Uterus (tissue), 4 donors: Measurements from ENCODE around the gene GTSE1. TPM values are rescaled to one million over a fixed set of nuclear protein-coding genes. Genes with fewer than 3 reads are reported as not detected.

Experiments
- DNase-seq, 2 donors: peaks; one replicate each; pipeline ENCODE4 v3.0.0-alpha.2; 2019 to 2020
- H3K27ac ChIP-seq, 2 donors: fragments of 200-600 bp; sonication (generic); 1 replicate in 1 of 2; 2 replicates in 1 of 2; pipeline ENCODE4 v1.5.1; 2016 to 2018
- H3K27me3 ChIP-seq, 2 donors: fragments of 200-600 bp; sonication (generic); one replicate each; pipeline ENCODE4 v1.5.1; 2018 to 2019; ENCODE audit warnings: control low read depth in 1 of 2
- H3K36me3 ChIP-seq, 2 donors: fragments of 200-600 bp; sonication (generic); one replicate each; pipeline ENCODE4 v1.5.1; 2019; ENCODE audit warnings: control low read depth in 1 of 2
- H3K4me1 ChIP-seq, 2 donors: fragments of 200-600 bp; sonication (generic); one replicate each; pipeline ENCODE4 v1.5.1; 2018 to 2019; ENCODE audit warnings: control low read depth in 1 of 2
- H3K4me3 ChIP-seq, 2 donors: fragments of 200-600 bp; sonication (generic); 1 replicate in 1 of 2; 2 replicates in 1 of 2; pipeline ENCODE4 v1.5.1; 2018 to 2019; ENCODE audit warnings: mild to moderate bottlenecking in 1 of 2
- H3K9me3 ChIP-seq, 2 donors: fragments of 200-600 bp; sonication (generic); one replicate each; pipeline ENCODE4 v1.5.1; 2019; ENCODE audit warnings: control low read depth in 1 of 2
- POLR2A ChIP-seq, 2 donors: fragments of 450-650 bp; IDR thresholded peaks; one replicate each; pipeline ENCODE4 v1.6.1; 2016; ENCODE audit warnings: antibody characterized with exemption in 2 of 2, mild to moderate bottlenecking in 1 of 2, moderate library complexity in 1 of 2
- intact Hi-C: fragments of 100-400 bp; cut with DNase I; formaldehyde crosslinking; loops from one replicate; pipeline ENCODE4 v1.15.1; 2023; ENCODE audit warnings: low total_unique reads
- total RNA-seq, 4 donors: library from RNA; depleted of rRNA in 3 of 4; stranded (reverse); fragments of >200 nt in 3 of 4; gene quantifications; one replicate each; pipeline versions ENCODE4 v1.1.0 to v1.2.4, GENCODE V29; 2014 to 2023
- TF ChIP-seq, protein P1 (sequence below), 4 experiments: fragments of 200-600 bp in 2 of 4; fragments of 450-650 bp in 2 of 4; sonication (generic) in 2 of 4; IDR thresholded peaks; one replicate each; pipeline ENCODE4 v1.5.1; 2016 to 2019; ENCODE audit warnings: antibody characterized with exemption in 4 of 4, mild to moderate bottlenecking in 2 of 4, moderate library complexity in 1 of 4
- donor health status: DM: yes; HTN: yes; CAD: no.

GTSE1 gene
- total RNA-seq, 4 donors from 2014 or later, result 0.21 to 6.9 TPM; not detected in 2

DNA sequence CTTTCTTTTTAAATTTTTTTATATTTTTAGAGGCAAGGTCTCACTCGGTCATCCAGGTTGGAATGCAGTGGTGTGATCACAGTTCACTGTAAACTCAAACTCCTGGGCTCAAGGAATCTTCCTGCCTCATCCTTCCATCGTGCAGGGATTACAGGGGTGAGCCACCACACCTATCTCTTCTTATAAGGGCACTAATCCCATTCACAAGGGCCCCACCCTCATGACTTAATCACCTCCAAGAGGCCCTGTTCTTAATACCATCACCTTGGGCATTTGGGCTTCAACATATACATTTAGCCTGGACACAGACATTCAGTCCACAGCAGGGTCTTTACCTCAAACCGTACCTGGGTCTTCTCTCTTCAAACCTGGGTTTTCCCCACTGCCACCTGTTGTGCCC lies 4.5 kb upstream of the GTSE1 start:
- intact Hi-C loops, result no loop called here
- H3K4me1 ChIP-seq, result peaks cover 0 to 9% of the 10 kb centered on the region in 2 donors
- no peaks in the 10 kb centered on the region for H3K27me3 ChIP-seq
- no peak overlapping the region for H3K27ac ChIP-seq
- H3K9me3 ChIP-seq, result no peaks in the 10 kb centered on the region
- no peak for TF ChIP-seq POLR2A (IDR thresholded peaks at IDR 0.05)
- TF ChIP-seq, protein P1, sequence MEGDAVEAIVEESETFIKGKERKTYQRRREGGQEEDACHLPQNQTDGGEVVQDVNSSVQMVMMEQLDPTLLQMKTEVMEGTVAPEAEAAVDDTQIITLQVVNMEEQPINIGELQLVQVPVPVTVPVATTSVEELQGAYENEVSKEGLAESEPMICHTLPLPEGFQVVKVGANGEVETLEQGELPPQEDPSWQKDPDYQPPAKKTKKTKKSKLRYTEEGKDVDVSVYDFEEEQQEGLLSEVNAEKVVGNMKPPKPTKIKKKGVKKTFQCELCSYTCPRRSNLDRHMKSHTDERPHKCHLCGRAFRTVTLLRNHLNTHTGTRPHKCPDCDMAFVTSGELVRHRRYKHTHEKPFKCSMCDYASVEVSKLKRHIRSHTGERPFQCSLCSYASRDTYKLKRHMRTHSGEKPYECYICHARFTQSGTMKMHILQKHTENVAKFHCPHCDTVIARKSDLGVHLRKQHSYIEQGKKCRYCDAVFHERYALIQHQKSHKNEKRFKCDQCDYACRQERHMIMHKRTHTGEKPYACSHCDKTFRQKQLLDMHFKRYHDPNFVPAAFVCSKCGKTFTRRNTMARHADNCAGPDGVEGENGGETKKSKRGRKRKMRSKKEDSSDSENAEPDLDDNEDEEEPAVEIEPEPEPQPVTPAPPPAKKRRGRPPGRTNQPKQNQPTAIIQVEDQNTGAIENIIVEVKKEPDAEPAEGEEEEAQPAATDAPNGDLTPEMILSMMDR (IDR thresholded peaks at IDR 0.05), result no peak
- no peaks in the 10 kb centered on the region for H3K36me3 ChIP-seq
- no peak for DNase-seq
- no peak overlapping the region for H3K4me3 ChIP-seq

DNA sequence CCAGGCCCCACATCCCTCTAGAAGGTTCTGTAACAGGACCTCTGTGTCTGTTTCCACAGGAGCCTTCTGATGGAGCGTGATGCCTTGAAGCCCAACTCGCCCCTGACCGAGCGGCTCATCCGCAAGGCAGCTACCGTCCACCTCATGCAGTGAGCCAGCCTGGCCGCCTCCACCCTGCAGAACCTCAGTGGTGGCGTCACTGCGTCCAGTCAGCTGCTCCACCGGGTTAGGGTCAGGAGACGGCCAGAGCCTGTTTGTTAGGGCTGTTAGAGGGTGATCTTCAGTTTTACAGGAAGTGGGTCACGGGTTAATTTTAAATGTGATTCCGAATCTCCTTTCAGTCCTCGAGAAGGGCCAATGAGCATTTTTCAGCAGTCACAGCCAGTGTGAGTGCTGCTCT lies 3.9 kb upstream of the GTSE1 start:
- intact Hi-C loops, result no loop called here
- no peaks in the 10 kb centered on the region for H3K36me3 ChIP-seq
- H3K27me3 ChIP-seq, result no peaks in the 10 kb centered on the region
- no peak for DNase-seq
- H3K4me1 ChIP-seq, result peaks cover 0 to 10% of the 10 kb centered on the region in 2 donors
- H3K27ac ChIP-seq, result no peak overlapping the region
- no peak overlapping the region for H3K4me3 ChIP-seq
- H3K9me3 ChIP-seq, result no peaks in the 10 kb centered on the region
- no peak for TF ChIP-seq POLR2A (IDR thresholded peaks at IDR 0.05)
- TF ChIP-seq, protein P1 (IDR thresholded peaks at IDR 0.05), result no peak

DNA sequence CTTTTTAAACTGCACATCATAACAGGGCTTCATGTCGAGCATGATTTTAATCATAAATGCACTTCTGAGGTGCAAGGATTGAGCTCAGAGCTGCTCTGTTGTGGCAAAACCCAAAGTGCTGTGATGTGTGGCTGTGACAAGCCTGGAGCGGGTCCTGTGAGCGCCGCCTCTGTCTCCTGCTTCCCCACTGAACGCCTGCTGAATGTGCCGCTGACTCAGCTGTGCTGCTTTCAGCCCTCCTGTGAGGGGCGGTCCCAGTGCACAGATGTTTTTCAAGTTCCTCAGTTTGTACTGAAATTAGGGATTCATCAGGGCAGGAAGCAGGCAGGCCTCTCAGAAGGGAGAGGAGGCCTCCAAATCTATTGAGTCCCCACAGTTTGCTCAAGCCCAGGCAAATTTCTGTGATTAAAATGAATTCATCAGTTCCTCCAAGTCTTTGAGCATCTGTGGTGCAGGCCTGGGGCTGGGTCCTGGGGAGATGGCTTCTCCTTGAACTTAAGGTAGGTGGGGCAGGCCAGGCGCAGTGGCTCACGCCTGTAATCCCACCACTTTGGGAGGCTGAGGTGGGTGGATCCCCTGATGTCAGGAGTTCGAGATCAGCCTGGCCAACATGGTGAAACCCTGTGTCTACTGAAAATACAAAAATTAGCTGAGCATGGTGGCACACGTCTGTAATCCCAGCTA lies 3.0 kb upstream of the GTSE1 start:
- Histone ChIP-seq H3K36me3 (no peaks in the 10 kb centered on the region), H3K27me3 (no peaks in the 10 kb centered on the region), H3K9me3 (no peaks in the 10 kb centered on the region), H3K4me3 (no peak overlapping the region), H3K27ac (no peak overlapping the region), H3K4me1 (peaks cover 0 to 10% of the 10 kb centered on the region in 2 donors)
- TF ChIP-seq POLR2A (IDR thresholded peaks at IDR 0.05), result no peak
- TF ChIP-seq, protein P1 (IDR thresholded peaks at IDR 0.05), result no peak
- DNase-seq, result no peak
- intact Hi-C loops, result no loop called here

DNA sequence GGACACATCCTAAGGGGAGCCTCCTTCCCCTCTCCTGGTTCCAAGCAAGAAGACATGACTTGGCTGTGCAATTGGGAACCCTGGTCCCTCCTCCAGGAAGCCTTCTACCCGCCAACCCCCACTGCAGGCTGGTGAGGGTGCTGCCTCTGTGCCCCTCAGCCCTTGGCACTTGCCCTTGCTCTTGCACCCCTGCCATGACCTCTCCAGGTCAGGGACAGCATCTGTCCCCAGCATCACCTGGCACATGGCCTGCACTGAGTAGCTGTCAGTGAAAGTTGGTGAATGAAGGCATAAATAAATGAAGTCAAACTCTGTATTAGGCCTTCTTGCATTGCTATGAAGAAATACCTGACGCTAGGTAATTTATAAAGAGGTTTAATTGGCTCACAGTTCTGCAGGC lies 1.9 kb upstream of the GTSE1 start:
- TF ChIP-seq POLR2A (IDR thresholded peaks at IDR 0.05), result no peak
- TF ChIP-seq, protein P1 (IDR thresholded peaks at IDR 0.05), result no peak
- Histone ChIP-seq H3K27ac (no peak overlapping the region), H3K4me3 (no peak overlapping the region), H3K36me3 (no peaks in the 10 kb centered on the region), H3K27me3 (no peaks in the 10 kb centered on the region), H3K9me3 (no peaks in the 10 kb centered on the region), H3K4me1 (peaks cover 0 to 10% of the 10 kb centered on the region in 2 donors)
- no peak for DNase-seq
- intact Hi-C loops, result no loop called here

DNA sequence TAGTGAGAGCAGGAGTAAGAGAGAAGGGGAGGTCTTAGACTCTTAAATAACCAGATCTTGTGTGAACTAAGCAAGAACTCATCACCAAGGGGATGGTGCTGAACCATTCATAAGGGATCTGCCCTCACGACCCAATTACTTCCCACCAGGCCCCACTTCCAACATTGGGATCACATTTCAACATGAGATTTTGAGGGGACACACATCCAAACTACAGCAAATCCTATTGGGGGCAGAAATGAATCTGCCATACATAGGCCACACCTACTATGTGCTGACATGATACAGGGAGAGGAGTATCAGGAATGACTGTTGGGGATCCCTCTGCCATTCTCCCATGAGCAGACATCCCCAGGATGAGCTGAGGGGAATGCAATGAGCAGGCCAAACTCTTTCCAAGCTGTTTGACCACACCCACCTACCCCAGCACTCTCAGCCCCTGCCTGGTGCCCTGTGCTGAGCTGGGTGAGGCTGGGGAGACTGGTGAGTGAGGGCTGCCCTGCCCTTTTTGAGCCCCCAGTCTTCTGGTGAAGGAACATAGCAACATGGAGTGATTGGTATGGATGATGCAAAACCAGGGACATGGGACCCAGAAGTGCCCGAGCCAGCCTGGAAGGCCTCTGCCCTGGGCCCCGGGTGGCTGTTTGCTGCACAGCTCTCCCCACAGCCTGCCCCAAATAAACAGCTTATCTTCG lies 1.2 kb upstream of the GTSE1 start:
- Histone ChIP-seq H3K27me3 (no peaks in the 10 kb centered on the region), H3K4me3 (no peak overlapping the region), H3K27ac (peak overlapping the region in 1 of 2 donors; percentile 85), H3K9me3 (no peaks in the 10 kb centered on the region), H3K36me3 (no peaks in the 10 kb centered on the region), H3K4me1 (peaks cover 0 to 10% of the 10 kb centered on the region in 2 donors)
- no peak for DNase-seq
- intact Hi-C loops, result no loop called here
- TF ChIP-seq, protein P1 (IDR thresholded peaks at IDR 0.05), result no peak
- TF ChIP-seq POLR2A (IDR thresholded peaks at IDR 0.05), result no peak
